HUES6 (cell line): ENCODE data around the gene KIAA0825.

Experiments used
- H3K27ac ChIP-seq: 2 replicates; pipeline ENCODE4 v1.7.0; 2013; ENCODE audit warnings: low read depth, mild to moderate bottlenecking, low read length, inconsistent platforms
- H3K27me3 ChIP-seq: 2 replicates; pipeline ENCODE4 v1.6.1; 2013; ENCODE audit warnings: low read length; ENCODE audit not compliant: control insufficient read depth, insufficient read depth
- H3K36me3 ChIP-seq: 2 replicates; pipeline ENCODE4 v1.6.1; 2013; ENCODE audit warnings: low read length; ENCODE audit not compliant: control insufficient read depth, insufficient read depth
- H3K4me1 ChIP-seq: 2 replicates; pipeline ENCODE4 v1.6.1; 2013; ENCODE audit warnings: low read length; ENCODE audit not compliant: control insufficient read depth, insufficient read depth
- H3K4me3 ChIP-seq: 2 replicates; pipeline ENCODE4 v1.5.1; 2013; ENCODE audit warnings: low read depth, low read length
- H3K9ac ChIP-seq: one replicate; pipeline ENCODE4 v1.6.1; 2013; ENCODE audit warnings: mild to moderate bottlenecking, low read length
- H3K9me3 ChIP-seq: 2 replicates; pipeline ENCODE4 v1.6.1; 2013; ENCODE audit warnings: low read depth, low read length; ENCODE audit not compliant: control insufficient read depth, insufficient read depth

Gene KIAA0825, protein sequence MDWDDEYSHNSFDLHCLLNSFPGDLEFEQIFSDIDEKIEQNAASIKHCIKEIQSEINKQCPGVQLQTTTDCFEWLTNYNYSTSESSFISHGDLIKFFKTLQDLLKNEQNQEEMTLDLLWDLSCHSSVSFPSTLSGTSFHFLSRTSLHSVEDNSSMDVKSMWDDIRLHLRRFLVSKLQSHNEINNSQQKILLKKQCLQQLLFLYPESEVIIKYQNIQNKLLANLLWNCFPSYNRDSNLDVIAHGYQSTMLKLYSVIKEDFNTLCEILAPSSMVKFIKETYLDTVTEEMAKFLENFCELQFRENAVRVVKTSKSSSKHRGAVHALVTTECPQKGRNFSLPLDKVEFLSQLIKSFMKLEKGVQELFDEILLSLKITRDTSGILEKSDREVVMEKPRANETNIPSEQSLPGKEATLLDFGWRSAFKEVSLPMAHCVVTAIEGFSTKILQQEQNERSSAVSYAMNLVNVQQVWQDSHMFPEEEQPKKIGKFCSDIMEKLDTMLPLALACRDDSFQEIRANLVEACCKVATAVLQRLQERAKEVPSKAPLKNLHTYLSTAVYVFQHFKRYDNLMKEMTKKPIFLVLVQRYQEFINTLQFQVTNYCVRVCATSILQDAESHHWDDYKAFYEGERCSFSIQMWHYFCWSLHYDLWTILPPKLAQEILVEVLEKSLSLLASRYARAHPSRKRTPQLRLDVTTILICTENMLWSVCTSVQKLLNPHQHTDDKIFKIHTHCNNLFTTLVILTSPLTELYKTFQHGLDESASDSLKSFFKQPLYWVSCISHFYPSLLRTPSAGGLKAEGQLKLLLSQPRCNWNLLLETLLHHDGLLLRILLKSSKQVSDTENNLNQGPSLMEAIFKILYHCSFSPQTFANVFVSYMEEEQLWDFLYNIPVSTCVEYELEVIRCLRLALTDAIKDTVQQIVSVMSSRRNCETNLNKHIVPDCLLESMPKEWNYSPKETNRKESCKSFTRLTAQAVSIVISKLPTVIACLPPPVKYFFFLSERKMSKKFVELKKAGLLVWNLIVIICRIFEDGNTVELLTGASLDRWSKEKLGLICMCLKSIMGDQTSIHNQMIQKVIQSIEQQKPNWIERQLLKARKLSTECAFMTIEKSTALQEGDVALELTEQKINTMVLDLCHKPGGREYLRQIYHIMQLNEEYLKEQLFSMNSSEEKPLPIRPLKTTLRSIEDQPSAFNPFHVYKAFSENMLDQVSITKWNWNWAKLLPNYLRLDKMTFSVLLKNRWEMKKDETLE (N-terminal part only)

DNA sequence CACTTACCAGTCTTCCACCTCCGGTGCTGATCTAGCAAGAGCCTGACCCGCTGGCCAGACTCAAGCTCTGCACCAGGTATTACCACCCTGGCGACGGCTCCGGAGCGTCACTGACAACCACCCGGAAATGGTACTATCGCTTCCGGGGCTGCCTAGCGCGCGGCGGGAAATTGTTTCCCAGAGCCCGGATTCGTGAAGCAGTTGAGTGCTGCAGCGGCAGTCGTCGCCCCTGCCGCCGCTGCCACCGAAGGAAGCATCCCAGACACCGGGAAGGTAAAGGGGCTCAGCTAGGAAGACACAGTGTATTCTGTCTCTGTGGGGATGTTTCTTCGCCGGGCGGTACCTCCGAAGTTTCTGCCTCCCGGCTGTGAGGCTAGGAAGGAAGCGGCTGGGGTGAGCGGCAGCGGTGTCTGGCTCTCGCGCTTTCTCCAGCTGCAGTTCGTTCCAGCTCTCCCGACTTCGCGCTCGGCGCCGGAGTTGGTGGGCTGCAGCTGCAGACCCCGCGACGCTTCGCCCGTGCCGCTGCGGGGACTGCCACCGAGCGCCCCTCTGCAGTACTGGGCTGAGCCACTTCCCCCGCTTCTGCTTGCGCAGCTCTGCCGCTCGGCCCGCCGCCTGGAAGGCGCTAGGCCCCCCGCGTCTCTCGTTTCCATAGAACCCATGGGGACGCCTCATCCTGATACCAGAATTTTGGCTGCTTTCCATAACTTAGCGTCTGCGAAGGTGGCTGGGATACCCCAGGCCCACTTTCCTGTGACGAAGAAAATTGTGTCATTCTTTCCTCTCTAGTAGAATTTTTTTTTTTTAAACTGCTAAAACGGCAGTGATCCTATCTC is at the start of gene KIAA0825, which contains the start of gene SLF1:
TSS of gene KIAA0825 (minus strand) at position 112 of the 836 bp plus-strand sequence. CDS start 81,478 bp downstream, outside the sequence.
TSS of gene SLF1 (plus strand) at position 177 of the 836 bp plus-strand sequence. CDS start 10,142 bp downstream, outside the sequence.
- H3K27me3 ChIP-seq: no peaks in the 10 kb centered on the region
- H3K4me3 ChIP-seq: peak within 1 kb of the TSS; percentile 96
- peaks cover 22% of the 10 kb centered on the region for H3K4me1 ChIP-seq
- peak within 1 kb of the TSS; percentile 73; the same call in 1 of the 2 replicates for H3K27ac ChIP-seq
- H3K9me3 ChIP-seq: no peaks in the 10 kb centered on the region
- H3K36me3 ChIP-seq: no peaks in the 10 kb centered on the region
- H3K9ac ChIP-seq: peak within 1 kb of the TSS; percentile 97

DNA sequence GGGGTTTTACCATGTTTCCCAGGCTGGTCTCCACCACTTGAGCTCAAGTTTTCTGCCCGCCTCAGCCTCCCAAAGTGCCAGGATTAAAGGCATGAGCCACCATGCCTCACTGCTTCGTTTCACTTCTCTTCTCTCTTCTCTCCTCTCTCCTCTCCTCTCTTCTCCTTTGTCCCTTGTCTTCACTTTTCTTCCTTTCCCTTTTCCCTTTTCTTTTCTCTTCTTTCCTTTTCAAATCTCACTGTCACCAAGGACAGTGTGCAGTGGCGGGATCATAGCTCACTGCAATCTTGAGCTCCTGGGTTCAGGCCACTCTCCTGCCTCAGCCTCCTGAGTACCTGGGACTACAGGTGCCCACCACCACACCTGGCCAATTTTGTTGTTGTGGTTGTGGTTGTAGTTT is 49.5 kb upstream of the KIAA0825 start:
- H3K4me1 ChIP-seq: no peaks in the 10 kb centered on the region
- H3K27me3 ChIP-seq: no peaks in the 10 kb centered on the region
- no peak overlapping the region for H3K4me3 ChIP-seq
- H3K9me3 ChIP-seq: no peaks in the 10 kb centered on the region
- H3K9ac ChIP-seq: no peak overlapping the region
- no peak overlapping the region for H3K27ac ChIP-seq
- H3K36me3 ChIP-seq: peaks cover 20% of the 10 kb centered on the region

DNA sequence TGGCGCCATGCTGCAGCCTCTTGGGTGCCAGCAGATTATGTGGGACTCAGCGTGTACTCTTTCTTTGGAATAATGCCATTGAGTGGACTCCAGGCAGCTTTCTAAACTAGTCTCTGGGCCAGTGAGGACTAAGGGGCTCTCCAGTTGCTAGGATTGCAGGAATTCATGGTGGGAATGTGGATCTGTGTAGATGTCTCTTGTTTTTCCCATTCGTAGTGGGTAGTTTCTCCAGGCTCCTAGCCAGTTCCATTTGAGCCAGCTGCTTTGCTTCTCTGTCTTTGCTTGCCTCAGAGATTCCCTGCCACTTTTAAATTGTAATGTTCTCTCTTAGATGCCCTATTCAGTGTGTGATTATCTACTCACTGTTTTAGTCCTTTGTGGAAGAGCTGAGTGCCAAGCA is 42.7 kb upstream of the KIAA0825 start:
- Histone ChIP-seq H3K4me3 (no peak overlapping the region), H3K4me1 (no peaks in the 10 kb centered on the region), H3K27me3 (no peaks in the 10 kb centered on the region), H3K27ac (no peak overlapping the region), H3K9ac (no peak overlapping the region), H3K9me3 (peaks cover 11% of the 10 kb centered on the region; the same call in 1 of the 2 replicates), H3K36me3 (peaks cover 47% of the 10 kb centered on the region)

DNA sequence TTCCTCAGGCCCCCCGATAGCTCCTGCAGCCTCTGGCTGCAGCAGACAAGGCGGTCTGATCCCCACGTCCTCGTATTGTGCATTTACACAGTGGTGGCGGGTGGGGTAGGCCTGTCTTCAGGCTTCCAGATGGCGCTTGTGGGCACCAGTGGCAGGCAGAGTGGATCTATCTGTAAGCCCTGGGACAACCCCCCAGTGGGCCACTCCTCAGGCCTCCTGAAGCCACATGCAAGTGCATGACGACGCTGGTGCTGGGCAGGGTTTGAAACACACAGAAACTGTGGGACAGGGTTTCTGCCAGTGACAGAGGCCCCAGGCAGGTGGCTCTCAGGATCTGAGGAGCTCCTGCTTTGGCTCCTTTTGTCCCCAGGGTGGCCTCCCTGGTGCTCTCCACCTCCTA is 42.1 kb upstream of the KIAA0825 start:
- no peak overlapping the region for H3K27ac ChIP-seq
- no peak overlapping the region for H3K9ac ChIP-seq
- H3K27me3 ChIP-seq: no peaks in the 10 kb centered on the region
- peaks cover 15% of the 10 kb centered on the region; the same call in 1 of the 2 replicates for H3K9me3 ChIP-seq
- no peaks in the 10 kb centered on the region for H3K4me1 ChIP-seq
- no peak overlapping the region for H3K4me3 ChIP-seq
- H3K36me3 ChIP-seq: peaks cover 49% of the 10 kb centered on the region

DNA sequence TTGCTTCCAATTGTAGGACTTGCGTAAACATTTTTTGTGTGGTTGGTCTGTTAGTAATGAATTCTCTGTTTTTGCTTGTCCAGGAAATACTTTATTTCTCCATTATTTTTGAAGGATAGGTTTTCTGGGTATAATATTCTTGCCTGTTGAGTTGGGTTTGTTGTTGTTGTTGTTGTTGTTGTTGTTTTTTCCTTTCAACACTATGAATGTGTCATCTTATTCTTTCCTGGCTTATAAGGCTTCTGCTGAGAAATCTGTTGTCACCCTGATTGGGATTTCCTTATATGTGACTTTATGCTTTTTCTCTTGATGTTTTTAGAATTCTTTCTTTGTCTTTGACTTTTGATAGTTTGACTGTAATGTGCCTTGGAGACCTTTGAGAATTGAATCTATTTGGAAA is 39.9 kb upstream of the KIAA0825 start:
- H3K27ac ChIP-seq: no peak overlapping the region
- no peak overlapping the region for H3K9ac ChIP-seq
- H3K4me1 ChIP-seq: no peaks in the 10 kb centered on the region
- H3K4me3 ChIP-seq: no peak overlapping the region
- peaks cover 22% of the 10 kb centered on the region; the same call in 1 of the 2 replicates for H3K9me3 ChIP-seq
- H3K36me3 ChIP-seq: peaks cover 50% of the 10 kb centered on the region
- no peaks in the 10 kb centered on the region for H3K27me3 ChIP-seq

DNA sequence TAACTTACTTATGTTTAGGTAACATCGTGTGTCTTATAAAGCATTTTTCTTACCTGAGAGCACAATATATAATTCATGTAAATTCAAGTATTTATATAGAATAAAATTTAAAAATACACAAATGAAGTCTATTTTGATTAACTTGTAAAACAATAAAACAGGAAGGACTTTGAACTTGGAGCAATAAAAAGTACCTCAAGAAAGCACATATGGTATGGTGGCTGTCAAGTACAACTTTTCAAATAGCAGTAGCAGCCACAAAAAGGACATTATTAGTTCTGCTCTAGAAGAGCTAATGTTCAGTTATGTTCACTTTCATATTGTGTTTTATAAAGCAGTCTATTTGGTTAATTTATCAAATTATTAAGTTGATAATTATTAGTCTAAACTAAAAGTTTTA is 31.5 kb upstream of the KIAA0825 start:
- Histone ChIP-seq H3K4me3 (no peak overlapping the region), H3K9me3 (0 out of 2 replicates have a peak, but pooled peaks cover 4% of the 10 kb centered on the region), H3K4me1 (no peaks in the 10 kb centered on the region), H3K27ac (no peak overlapping the region), H3K27me3 (no peaks in the 10 kb centered on the region), H3K36me3 (peaks cover 36% of the 10 kb centered on the region), H3K9ac (no peak overlapping the region)

DNA sequence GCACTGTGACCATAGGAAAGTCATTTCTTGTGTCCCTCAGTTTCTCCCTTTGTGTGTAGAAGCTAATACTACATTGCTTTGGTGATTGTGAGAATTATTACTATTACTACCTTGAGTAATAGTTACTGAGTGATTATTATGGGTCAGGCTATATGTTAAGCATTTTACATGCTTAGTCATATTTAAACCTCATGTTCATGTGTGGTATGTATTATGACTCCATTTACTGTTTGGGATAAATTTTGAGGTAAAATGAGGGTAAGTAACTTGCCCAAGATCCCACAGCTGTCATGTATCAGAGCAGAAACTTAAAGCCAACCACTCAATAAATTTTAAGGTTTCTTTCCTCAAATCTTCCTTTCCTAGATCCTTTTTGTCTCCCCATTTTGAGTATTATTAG is 28.4 kb upstream of the KIAA0825 start:
- no peak overlapping the region for H3K9ac ChIP-seq
- no peak overlapping the region for H3K27ac ChIP-seq
- no peaks in the 10 kb centered on the region for H3K4me1 ChIP-seq
- no peaks in the 10 kb centered on the region for H3K27me3 ChIP-seq
- no peak overlapping the region for H3K4me3 ChIP-seq
- peaks cover 21% of the 10 kb centered on the region for H3K36me3 ChIP-seq
- H3K9me3 ChIP-seq: no peaks in the 10 kb centered on the region

DNA sequence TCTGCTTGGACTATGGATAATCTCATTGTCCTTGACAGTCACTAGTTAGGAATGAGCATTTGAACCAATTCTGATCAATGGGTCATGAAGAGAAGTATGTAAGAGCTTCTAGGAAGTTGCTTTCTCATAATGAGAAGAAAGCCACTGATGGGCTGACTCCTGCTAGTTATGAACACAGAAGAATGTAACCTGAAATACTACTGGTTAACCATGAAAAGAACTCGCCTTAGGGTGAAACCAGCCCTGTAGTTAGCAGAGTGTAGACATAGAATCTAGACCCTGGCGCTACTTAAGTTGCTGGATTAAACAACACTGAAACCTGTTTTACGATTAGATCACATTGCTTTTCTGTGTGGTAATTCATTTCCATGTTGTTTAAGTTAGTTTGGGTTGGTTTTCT is 26.6 kb upstream of the KIAA0825 start:
- H3K4me1 ChIP-seq: no peaks in the 10 kb centered on the region
- no peaks in the 10 kb centered on the region for H3K27me3 ChIP-seq
- H3K9me3 ChIP-seq: peaks cover 6% of the 10 kb centered on the region; the same call in 1 of the 2 replicates
- no peak overlapping the region for H3K27ac ChIP-seq
- H3K9ac ChIP-seq: no peak overlapping the region
- no peak overlapping the region for H3K4me3 ChIP-seq
- H3K36me3 ChIP-seq: peaks cover 21% of the 10 kb centered on the region

DNA sequence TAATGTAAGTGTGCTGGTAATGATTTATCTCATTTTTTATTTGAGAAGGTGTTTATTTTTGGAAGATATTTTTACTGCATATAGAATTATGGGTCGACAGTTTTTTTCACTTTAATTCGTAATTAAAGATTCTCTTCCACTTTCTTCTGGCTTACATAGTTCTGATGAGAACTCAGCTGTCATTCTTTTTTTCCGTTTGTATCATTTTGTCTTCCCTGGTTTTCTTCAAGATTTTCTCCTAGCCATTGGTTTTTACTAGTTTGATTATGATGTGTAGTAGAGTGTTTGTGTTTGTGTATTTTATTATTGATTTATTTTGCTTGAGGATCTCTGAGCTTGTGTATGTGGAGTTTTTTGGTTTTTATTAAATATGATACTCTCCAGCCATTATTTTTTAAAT is 21.8 kb upstream of the KIAA0825 start:
- Histone ChIP-seq H3K9me3 (peaks cover 21% of the 10 kb centered on the region), H3K9ac (no peak overlapping the region), H3K4me3 (no peak overlapping the region), H3K36me3 (peaks cover 33% of the 10 kb centered on the region), H3K27ac (no peak overlapping the region), H3K4me1 (no peaks in the 10 kb centered on the region), H3K27me3 (no peaks in the 10 kb centered on the region)

DNA sequence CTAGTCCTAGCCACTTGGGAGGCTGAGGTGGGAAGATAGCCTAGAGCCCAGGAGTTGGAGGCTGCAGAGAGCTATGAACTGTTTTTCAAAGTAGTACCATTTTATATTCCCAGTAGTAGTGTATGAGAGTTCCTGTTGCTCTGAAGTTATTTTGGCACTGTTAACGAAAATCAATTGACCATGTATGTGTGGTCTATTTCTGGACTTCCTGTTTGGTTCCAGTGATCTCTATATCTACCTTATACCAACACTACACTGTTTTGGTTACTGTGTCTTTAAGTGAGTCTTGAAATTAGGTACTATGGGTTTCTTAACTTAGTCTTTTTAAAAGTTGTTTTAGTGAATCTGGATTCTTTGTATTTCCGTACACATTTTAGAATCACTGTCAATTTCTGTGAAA is 13.6 kb upstream of the KIAA0825 start:
- Histone ChIP-seq H3K4me1 (no peaks in the 10 kb centered on the region), H3K9ac (no peak overlapping the region), H3K4me3 (no peak overlapping the region), H3K27me3 (no peaks in the 10 kb centered on the region), H3K36me3 (peaks cover 34% of the 10 kb centered on the region), H3K27ac (no peak overlapping the region), H3K9me3 (no peaks in the 10 kb centered on the region)
